ENCODE data around the gene WAPL. TPM values are rescaled to one million over a fixed set of nuclear protein-coding genes. Genes with fewer than 3 reads are reported as not detected.
A peak's percentile ranks its signal among the peaks of the same experiment; 100 is the strongest.

Gene WAPL
- total RNA-seq, 1 donor from 2014 or later: 79.4 TPM

DNA sequence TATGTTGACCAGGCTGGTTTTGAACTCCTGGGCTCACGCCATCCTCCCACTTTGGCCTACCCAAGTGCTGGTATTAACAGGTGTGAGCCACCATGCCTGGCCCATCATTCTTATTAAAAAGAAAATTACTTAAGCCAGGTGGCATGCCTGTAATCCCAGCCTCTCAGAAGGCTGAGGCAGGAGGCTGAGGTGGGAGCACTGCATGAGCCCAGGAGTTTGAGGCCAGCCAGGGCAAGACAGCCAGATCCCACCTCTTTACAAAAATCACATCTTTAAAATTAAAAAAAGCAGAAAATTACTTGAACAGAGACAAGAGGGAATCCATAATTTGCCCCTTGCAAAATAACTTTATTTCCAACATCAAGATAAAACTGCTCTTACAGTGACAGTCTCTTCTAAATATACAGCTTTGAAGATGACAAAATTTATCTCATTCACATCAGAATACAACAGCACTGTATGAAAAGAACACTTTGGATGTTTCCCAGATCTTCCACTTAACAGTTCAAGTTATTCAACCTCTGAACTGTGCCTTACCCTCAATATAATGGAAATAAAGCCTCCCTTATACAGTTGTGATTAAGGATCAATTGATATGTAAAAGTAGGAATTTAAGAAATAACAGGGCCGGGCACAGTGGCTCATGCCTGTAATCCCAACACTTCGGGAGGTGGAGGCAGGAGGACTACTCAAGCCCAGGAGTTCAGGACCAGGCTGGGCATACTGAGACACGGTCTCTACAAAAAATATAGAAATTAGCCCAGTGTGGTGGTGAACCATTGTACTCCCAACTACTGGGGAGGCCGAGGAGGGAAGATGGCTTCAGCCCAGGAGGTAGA lies 10.3 kb downstream of the WAPL start:
- no peak overlapping the region for H3K27ac ChIP-seq
- H3K9me3 Mint-ChIP-seq: no peaks in the 10 kb centered on the region
- peaks cover 5% of the 10 kb centered on the region for H3K27me3 Mint-ChIP-seq (ENCODE audit: insufficient read depth, low read depth)
- H3F3A ChIP-seq (ENCODE audit: low read depth): no peaks in the 10 kb centered on the region
- no peak overlapping the region for H3K4me3 Mint-ChIP-seq
- H3K9me3 ChIP-seq (ENCODE audit: low read depth): no peaks in the 10 kb centered on the region
- H3K4me2 ChIP-seq: no peak overlapping the region
- no peaks in the 10 kb centered on the region for H3K27me3 ChIP-seq
- H3K4me3 ChIP-seq: no peak overlapping the region
- no peaks in the 10 kb centered on the region for H3K4me1 ChIP-seq
- H3K36me3 Mint-ChIP-seq: peaks cover 27% of the 10 kb centered on the region
- H3K4me1 Mint-ChIP-seq: no peaks in the 10 kb centered on the region
- H3K27ac Mint-ChIP-seq: no peak overlapping the region
- TF ChIP-seq EZH2 (IDR thresholded peaks at IDR 0.05) (no peak), CTCF (IDR thresholded peaks at IDR 0.05) (no peak), EZH2phosphoT487 (IDR thresholded peaks at IDR 0.05) (no peak)
- no peak for DNase-seq (ENCODE audit: low spot score)
- H3K36me3 ChIP-seq: peaks cover 10% of the 10 kb centered on the region
- no peak overlapping the region for H2AFZ ChIP-seq (replicated peaks)
- H3K79me2 ChIP-seq (ENCODE audit: low read depth): peaks cover 96% of the 10 kb centered on the region
- H4K20me1 ChIP-seq (ENCODE audit: low read depth): peaks cover 63% of the 10 kb centered on the region
- H3K9ac ChIP-seq: no peak overlapping the region

DNA sequence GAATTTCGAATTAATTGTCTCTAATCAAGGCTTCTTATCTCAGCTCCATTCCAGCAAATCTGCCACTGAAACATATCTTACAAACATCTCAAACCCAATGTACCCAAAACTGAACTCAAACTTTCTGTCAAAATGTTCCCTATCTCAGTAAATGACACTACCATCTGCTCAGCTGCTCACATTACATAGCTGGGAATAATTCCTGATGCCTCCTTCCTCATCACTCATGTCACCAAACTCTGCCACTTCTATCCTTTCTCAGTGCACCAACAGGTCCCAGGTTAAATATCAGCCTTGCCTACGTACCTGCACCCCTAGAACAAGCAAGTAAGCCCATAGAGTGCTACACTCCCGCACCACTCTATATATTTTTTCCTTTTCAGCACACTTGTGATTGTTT lies 12.4 kb downstream of the WAPL start:
- Histone ChIP-seq H3K4me1 (no peaks in the 10 kb centered on the region), H3K36me3 (peaks cover 15% of the 10 kb centered on the region), H3K4me3 (no peak overlapping the region), H3F3A (ENCODE audit: low read depth) (peaks cover 3% of the 10 kb centered on the region), H3K27ac (no peak overlapping the region), H3K27me3 (no peaks in the 10 kb centered on the region), H3K9me3 (ENCODE audit: low read depth) (no peaks in the 10 kb centered on the region), H4K20me1 (ENCODE audit: low read depth) (peaks cover 65% of the 10 kb centered on the region), H3K9ac (no peak overlapping the region), H3K79me2 (ENCODE audit: low read depth) (peaks cover 96% of the 10 kb centered on the region), H3K4me2 (no peak overlapping the region), H2AFZ (replicated peaks) (no peak overlapping the region)
- no peaks in the 10 kb centered on the region for H3K9me3 Mint-ChIP-seq
- peaks cover 16% of the 10 kb centered on the region for H3K36me3 Mint-ChIP-seq
- H3K4me1 Mint-ChIP-seq: no peaks in the 10 kb centered on the region
- TF ChIP-seq EZH2 (IDR thresholded peaks at IDR 0.05): no peak
- no peak for TF ChIP-seq EZH2phosphoT487 (IDR thresholded peaks at IDR 0.05)
- TF ChIP-seq CTCF (IDR thresholded peaks at IDR 0.05): no peak
- DNase-seq (ENCODE audit: low spot score): no peak
- H3K4me3 Mint-ChIP-seq: no peak overlapping the region
- H3K27me3 Mint-ChIP-seq (ENCODE audit: insufficient read depth, low read depth): no peaks in the 10 kb centered on the region
- H3K27ac Mint-ChIP-seq: no peak overlapping the region

DNA sequence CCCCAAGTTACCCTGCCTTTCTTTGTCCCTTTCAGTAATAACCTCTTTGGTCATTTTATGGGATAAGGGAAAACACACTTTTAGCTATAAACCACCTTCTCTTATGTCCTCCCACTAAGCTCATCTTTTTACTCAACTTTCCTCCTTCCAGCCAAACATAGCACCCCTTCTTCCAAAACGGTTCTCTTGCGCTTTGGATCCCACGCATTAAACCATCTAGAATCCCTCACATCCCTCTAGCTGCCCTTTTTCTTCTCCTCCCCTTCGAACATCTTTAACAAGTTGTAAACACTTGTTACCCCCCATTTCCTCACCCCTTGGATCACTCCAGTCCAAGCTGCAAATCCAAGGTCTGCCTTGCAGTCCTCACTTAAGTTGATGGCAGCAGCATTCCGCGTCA lies 13.4 kb downstream of the WAPL start:
- peaks cover 59% of the 10 kb centered on the region for H4K20me1 ChIP-seq (ENCODE audit: low read depth)
- no peaks in the 10 kb centered on the region for H3K9me3 ChIP-seq (ENCODE audit: low read depth)
- TF ChIP-seq CTCF (IDR thresholded peaks at IDR 0.05) (no peak), EZH2phosphoT487 (IDR thresholded peaks at IDR 0.05) (no peak), EZH2 (IDR thresholded peaks at IDR 0.05) (no peak)
- peaks cover 10% of the 10 kb centered on the region for H3K36me3 Mint-ChIP-seq
- no peak overlapping the region for H2AFZ ChIP-seq (replicated peaks)
- no peaks in the 10 kb centered on the region for H3K9me3 Mint-ChIP-seq
- peaks cover 15% of the 10 kb centered on the region for H3K36me3 ChIP-seq
- H3K27ac ChIP-seq: peak overlapping the region; percentile 13
- no peaks in the 10 kb centered on the region for H3K4me1 ChIP-seq
- no peak overlapping the region for H3K27ac Mint-ChIP-seq
- no peak overlapping the region for H3K4me2 ChIP-seq
- H3K27me3 Mint-ChIP-seq (ENCODE audit: insufficient read depth, low read depth): no peaks in the 10 kb centered on the region
- H3K27me3 ChIP-seq: no peaks in the 10 kb centered on the region
- no peak overlapping the region for H3K4me3 Mint-ChIP-seq
- H3K4me1 Mint-ChIP-seq: no peaks in the 10 kb centered on the region
- no peak for DNase-seq (ENCODE audit: low spot score)
- peaks cover 3% of the 10 kb centered on the region for H3F3A ChIP-seq (ENCODE audit: low read depth)
- H3K79me2 ChIP-seq (ENCODE audit: low read depth): peaks cover 96% of the 10 kb centered on the region
- H3K9ac ChIP-seq: peak overlapping the region; percentile 14
- H3K4me3 ChIP-seq: no peak overlapping the region
